ENCODE measurements around the gene PLEKHG4. TPM values are rescaled to one million over a fixed set of nuclear protein-coding genes. Genes with fewer than 3 reads are reported as not detected.

Gene PLEKHG4
- total and polyA plus RNA-seq, 3 donors from 2014 or later = 86.5 to 137 (median 102) TPM

DNA sequence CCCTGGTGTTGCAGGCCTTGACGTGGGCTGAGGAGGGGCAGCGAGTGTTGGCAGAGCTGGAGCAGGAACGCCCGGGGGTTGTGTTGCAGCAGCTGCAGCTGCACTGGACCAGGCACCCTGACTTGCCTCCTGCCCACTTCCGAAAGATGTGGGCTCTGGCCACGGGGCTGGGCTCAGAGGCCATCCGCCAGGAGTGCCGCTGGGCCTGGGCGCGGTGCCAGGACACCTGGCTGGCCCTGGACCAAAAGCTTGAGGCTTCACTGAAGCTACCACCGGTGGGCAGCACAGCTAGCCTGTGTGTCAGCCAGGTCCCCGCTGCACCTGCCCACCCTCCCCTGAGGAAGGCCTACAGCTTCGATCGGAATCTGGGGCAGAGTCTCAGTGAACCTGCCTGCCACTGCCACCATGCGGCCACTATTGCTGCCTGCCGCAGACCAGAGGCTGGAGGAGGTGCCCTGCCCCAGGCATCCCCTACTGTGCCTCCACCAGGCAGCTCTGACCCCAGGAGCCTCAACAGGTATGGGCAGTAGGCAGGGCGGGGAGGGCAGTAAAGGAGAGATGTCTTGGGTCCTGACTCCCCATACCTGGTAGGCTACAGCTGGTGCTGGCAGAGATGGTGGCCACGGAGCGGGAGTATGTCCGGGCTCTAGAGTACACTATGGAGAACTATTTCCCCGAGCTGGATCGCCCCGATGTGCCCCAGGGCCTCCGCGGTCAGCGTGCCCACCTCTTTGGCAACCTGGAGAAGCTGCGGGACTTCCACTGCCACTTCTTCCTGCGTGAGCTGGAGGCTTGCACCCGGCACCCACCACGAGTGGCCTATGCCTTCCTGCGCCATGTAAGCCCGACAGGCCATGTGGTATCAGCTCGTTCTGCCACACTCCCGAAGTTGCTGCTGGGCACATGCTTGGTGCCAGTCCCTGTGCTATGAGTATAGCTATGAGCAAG, 5.6 kb downstream of the PLEKHG4 start:
- peaks cover 3% of the 10 kb centered on the region for H3K4me1 ChIP-seq
- no peak overlapping the region for H3K4me3 ChIP-seq
- no peaks in the 10 kb centered on the region for H3K36me3 ChIP-seq (ENCODE audit: low read depth, missing control alignments)
- DNase-seq = peak; percentile 43
- intact Hi-C loops (cut with DNase I; ENCODE audit: low total_unique reads) = loop anchor here (10.0 kb wide), 1 partner anchor 50 kb away; no protein-coding TSS in a partner anchor
- no peak overlapping the region for H3K27ac ChIP-seq
- H3K27me3 ChIP-seq = no peaks in the 10 kb centered on the region
- TF ChIP-seq POLR2A (IDR thresholded peaks at IDR 0.05) = no peak
- TF ChIP-seq, protein P1, sequence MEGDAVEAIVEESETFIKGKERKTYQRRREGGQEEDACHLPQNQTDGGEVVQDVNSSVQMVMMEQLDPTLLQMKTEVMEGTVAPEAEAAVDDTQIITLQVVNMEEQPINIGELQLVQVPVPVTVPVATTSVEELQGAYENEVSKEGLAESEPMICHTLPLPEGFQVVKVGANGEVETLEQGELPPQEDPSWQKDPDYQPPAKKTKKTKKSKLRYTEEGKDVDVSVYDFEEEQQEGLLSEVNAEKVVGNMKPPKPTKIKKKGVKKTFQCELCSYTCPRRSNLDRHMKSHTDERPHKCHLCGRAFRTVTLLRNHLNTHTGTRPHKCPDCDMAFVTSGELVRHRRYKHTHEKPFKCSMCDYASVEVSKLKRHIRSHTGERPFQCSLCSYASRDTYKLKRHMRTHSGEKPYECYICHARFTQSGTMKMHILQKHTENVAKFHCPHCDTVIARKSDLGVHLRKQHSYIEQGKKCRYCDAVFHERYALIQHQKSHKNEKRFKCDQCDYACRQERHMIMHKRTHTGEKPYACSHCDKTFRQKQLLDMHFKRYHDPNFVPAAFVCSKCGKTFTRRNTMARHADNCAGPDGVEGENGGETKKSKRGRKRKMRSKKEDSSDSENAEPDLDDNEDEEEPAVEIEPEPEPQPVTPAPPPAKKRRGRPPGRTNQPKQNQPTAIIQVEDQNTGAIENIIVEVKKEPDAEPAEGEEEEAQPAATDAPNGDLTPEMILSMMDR (IDR thresholded peaks at IDR 0.05) = peak in 1 of 3 experiments; percentile 20
- 59 to 75% methylated on average over 4 to 34 of the region's 34 CpGs for WGBS, 2 donors
- H3K9me3 ChIP-seq = no peaks in the 10 kb centered on the region

DNA sequence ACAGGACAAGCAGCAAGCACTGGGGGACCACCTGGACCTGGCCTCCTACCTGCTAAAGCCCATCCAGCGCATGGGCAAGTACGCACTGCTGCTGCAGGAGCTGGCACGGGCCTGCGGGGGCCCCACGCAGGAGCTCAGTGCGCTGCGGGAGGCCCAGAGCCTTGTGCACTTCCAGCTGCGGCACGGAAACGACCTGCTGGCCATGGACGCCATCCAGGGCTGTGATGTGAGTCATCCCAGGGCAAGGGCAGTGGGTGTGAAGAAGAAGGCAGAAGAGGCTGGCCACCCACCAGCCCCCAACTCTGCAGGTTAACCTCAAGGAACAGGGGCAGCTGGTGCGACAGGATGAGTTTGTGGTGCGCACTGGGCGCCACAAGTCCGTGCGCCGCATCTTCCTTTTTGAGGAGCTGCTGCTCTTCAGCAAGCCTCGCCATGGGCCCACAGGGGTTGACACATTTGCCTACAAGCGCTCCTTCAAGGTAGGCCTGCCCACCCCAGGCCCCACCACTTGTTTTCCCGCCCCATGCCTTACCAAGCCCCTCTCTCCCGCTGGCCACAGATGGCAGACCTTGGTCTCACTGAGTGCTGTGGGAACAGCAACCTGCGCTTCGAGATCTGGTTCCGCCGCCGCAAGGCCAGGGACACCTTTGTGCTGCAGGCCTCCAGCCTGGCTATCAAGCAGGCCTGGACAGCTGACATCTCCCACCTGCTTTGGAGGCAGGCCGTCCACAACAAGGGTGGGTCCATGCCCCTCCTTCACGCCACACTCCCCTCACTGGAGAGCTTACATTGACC, 7.3 kb downstream of the PLEKHG4 start:
- intact Hi-C loops (cut with DNase I; ENCODE audit: low total_unique reads) = loop anchor here (10.0 kb wide), 1 partner anchor 48 kb away; no protein-coding TSS in a partner anchor
- H3K27me3 ChIP-seq = no peaks in the 10 kb centered on the region
- no peaks in the 10 kb centered on the region for H3K4me1 ChIP-seq
- no peaks in the 10 kb centered on the region for H3K9me3 ChIP-seq
- H3K27ac ChIP-seq = no peak overlapping the region
- H3K4me3 ChIP-seq = no peak overlapping the region
- no peak for DNase-seq
- WGBS, 2 donors = 91 to 94% methylated on average over 15 to 24 of the region's 28 CpGs
- no peaks in the 10 kb centered on the region for H3K36me3 ChIP-seq (ENCODE audit: low read depth, missing control alignments)
- TF ChIP-seq, protein P1 (IDR thresholded peaks at IDR 0.05) = no peak
- no peak for TF ChIP-seq POLR2A (IDR thresholded peaks at IDR 0.05)

DNA sequence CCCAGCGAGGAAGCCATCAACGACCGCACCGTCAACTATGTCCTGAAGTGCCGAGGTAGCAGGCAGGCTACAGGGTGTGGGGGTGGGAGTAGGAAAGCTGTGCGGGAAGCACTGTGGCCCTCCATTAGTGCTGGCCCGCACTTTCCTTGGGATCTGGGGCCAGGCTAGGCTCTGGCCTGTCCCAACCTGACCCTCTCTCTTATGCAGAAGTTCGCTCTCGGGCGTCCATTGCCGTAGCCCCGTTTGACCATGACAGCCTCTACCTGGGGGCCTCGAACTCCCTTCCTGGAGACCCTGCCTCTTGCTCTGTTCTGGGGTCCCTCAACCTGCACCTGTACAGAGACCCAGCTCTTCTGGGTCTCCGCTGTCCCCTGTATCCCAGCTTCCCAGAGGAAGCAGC, 8.6 kb downstream of the PLEKHG4 start:
- WGBS, 2 donors = 96 to 97% methylated on average over 13 to 14 of the region's 14 CpGs
- Histone ChIP-seq H3K4me1 (no peaks in the 10 kb centered on the region), H3K36me3 (ENCODE audit: low read depth, missing control alignments) (no peaks in the 10 kb centered on the region), H3K27me3 (no peaks in the 10 kb centered on the region), H3K9me3 (no peaks in the 10 kb centered on the region), H3K4me3 (no peak overlapping the region), H3K27ac (no peak overlapping the region)
- intact Hi-C loops (cut with DNase I; ENCODE audit: low total_unique reads) = loop anchor here (10.0 kb wide), 1 partner anchor 47 kb away; no protein-coding TSS in a partner anchor
- DNase-seq = no peak
- TF ChIP-seq, protein P1 (IDR thresholded peaks at IDR 0.05) = no peak
- TF ChIP-seq POLR2A (IDR thresholded peaks at IDR 0.05) = no peak

DNA sequence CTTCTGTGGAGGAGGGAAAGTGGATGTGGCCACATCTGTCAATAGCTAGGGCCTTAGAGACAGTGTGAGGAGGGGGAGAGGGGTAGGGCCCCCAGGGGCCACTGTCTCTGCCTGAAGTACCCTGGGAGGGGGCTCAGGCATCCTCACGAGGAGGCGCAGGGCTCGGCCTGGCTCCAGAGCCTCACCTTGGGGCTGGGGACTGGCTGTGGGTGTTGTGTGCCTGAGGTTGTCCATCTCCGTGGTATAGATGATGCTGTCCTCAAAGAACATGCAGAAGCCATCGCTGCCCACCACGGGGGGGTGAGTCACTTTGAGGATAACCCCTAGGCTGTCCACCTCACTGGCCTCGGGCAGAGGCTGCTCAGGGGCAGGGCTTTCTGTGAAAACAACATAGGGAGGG, 12.1 kb downstream of the PLEKHG4 start:
- no peak for TF ChIP-seq POLR2A (IDR thresholded peaks at IDR 0.05)
- TF ChIP-seq, protein P1 (IDR thresholded peaks at IDR 0.05) = no peak
- Histone ChIP-seq H3K27me3 (no peaks in the 10 kb centered on the region), H3K27ac (no peak overlapping the region), H3K4me3 (no peak overlapping the region), H3K9me3 (no peaks in the 10 kb centered on the region), H3K36me3 (ENCODE audit: low read depth, missing control alignments) (no peaks in the 10 kb centered on the region), H3K4me1 (peaks cover 6% of the 10 kb centered on the region)
- no peak for DNase-seq
- 80 to 84% methylated on average over 7 of the region's 7 CpGs for WGBS, 2 donors
- intact Hi-C loops (cut with DNase I; ENCODE audit: low total_unique reads) = no loop called here

Measured in testis (tissue), 3 donors.